Liver (tissue), 9 donors: ENCODE measurements around the gene PTPN22. TPM values are rescaled to one million over a fixed set of nuclear protein-coding genes. Genes with fewer than 3 reads are reported as not detected.

ENCODE experiments used
- DNase-seq: peaks from one replicate; pipeline ENCODE4 v3.0.0-alpha.2; 2017; ENCODE audit warnings: low spot score
- H3K27ac ChIP-seq, 2 donors: one replicate each; pipeline ENCODE4 v1.7.0; 2013; ENCODE audit warnings: inconsistent platforms in 2 of 2, low read length in 2 of 2, control low read depth in 1 of 2, low read depth in 1 of 2, mild to moderate bottlenecking in 1 of 2
- H3K27me3 ChIP-seq, 4 donors: one replicate each; pipeline versions ENCODE4 v1.6.1 to v1.7.0; 2013; ENCODE audit warnings: low read length in 3 of 4, inconsistent platforms in 1 of 4, mild to moderate bottlenecking in 1 of 4, moderate library complexity in 1 of 4; ENCODE audit not compliant: control insufficient read depth in 4 of 4, insufficient read depth in 4 of 4
- H3K36me3 ChIP-seq, 4 donors: one replicate each; pipeline versions ENCODE4 v1.6.1 to v1.7.0; 2013; ENCODE audit warnings: low read length in 3 of 4, mild to moderate bottlenecking in 3 of 4, low read depth in 1 of 4, moderate library complexity in 1 of 4; ENCODE audit not compliant: control insufficient read depth in 4 of 4, insufficient read depth in 3 of 4
- H3K4me1 ChIP-seq, 4 donors: one replicate each; pipeline versions ENCODE4 v1.6.1 to v1.7.0; 2013; ENCODE audit warnings: low read length in 3 of 4, mild to moderate bottlenecking in 3 of 4, moderate library complexity in 1 of 4; ENCODE audit not compliant: control insufficient read depth in 4 of 4, insufficient read depth in 4 of 4
- H3K4me3 ChIP-seq, 3 donors: one replicate each; pipeline versions ENCODE4 v1.6.1 to v1.7.0; 2013; ENCODE audit warnings: low read length in 3 of 3, control low read depth in 1 of 3, low read depth in 1 of 3, mild to moderate bottlenecking in 1 of 3
- H3K9ac ChIP-seq, 2 donors: one replicate each; pipeline ENCODE4 v1.7.0; 2013; ENCODE audit warnings: low read length in 2 of 2, mild to moderate bottlenecking in 2 of 2, moderate library complexity in 2 of 2, control low read depth in 1 of 2, low read depth in 1 of 2
- H3K9me3 ChIP-seq, 4 donors: one replicate each; pipeline versions ENCODE4 v1.6.1 to v1.7.0; 2013; ENCODE audit warnings: low read length in 3 of 4; ENCODE audit not compliant: control insufficient read depth in 4 of 4
- ATF3 ChIP-seq: IDR thresholded peaks from 2 replicates; pipeline ENCODE4 v1.6.1; 2016; ENCODE audit warnings: antibody characterized with exemption
- CTCF ChIP-seq: fragments of 150-350 bp; IDR thresholded peaks from 2 replicates; pipeline ENCODE4 v1.5.1; 2017; ENCODE audit warnings: improper control_type of control experiment, low read depth, low read length; ENCODE audit not compliant: missing input control
- EGR1 ChIP-seq, 2 donors: IDR thresholded peaks; 2 replicates each; pipeline ENCODE4 v1.6.1; 2016 to 2018; ENCODE audit warnings: antibody characterized with exemption in 2 of 2, low read depth in 2 of 2
- FOXA1 ChIP-seq: IDR thresholded peaks from 2 replicates; pipeline ENCODE4 v1.6.1; 2016; ENCODE audit warnings: antibody characterized with exemption
- FOXA2 ChIP-seq: IDR thresholded peaks from 2 replicates; pipeline ENCODE4 v1.6.1; 2016; ENCODE audit warnings: antibody characterized with exemption
- GABPA ChIP-seq, 2 donors: IDR thresholded peaks in 1 of 2; conservative IDR thresholded peaks in 1 of 2; 2 replicates each; pipeline ENCODE4 v1.6.1; 2016; ENCODE audit warnings: antibody characterized with exemption in 2 of 2, mild to moderate bottlenecking in 1 of 2, moderate library complexity in 1 of 2
- HNF4A ChIP-seq, 2 donors: conservative IDR thresholded peaks; 2 replicates each; pipeline ENCODE4 v1.6.1; 2016; ENCODE audit warnings: antibody characterized with exemption in 2 of 2, mild to moderate bottlenecking in 2 of 2
- HNF4G ChIP-seq: IDR thresholded peaks from 2 replicates; pipeline ENCODE4 v1.6.1; 2016; ENCODE audit warnings: antibody characterized with exemption
- JUND ChIP-seq, 2 donors: IDR thresholded peaks; 2 replicates each; pipeline ENCODE4 v1.6.1; 2016; ENCODE audit warnings: antibody characterized with exemption in 2 of 2
- MAX ChIP-seq: IDR thresholded peaks from 2 replicates; pipeline ENCODE4 v1.6.1; 2016; ENCODE audit warnings: antibody characterized with exemption
- NR2F2 ChIP-seq: IDR thresholded peaks from 2 replicates; pipeline ENCODE4 v1.6.1; 2016; ENCODE audit warnings: antibody characterized with exemption
- RAD21 ChIP-seq, 2 donors: IDR thresholded peaks; 2 replicates each; pipeline ENCODE4 v1.6.1; 2016; ENCODE audit warnings: antibody characterized with exemption in 2 of 2, mild to moderate bottlenecking in 2 of 2
- REST ChIP-seq: IDR thresholded peaks from 2 replicates; pipeline ENCODE4 v1.6.1; 2016; ENCODE audit warnings: antibody characterized with exemption, mild to moderate bottlenecking
- RXRA ChIP-seq, 2 donors: IDR thresholded peaks; 2 replicates each; pipeline ENCODE4 v1.6.1; 2017 to 2018; ENCODE audit warnings: antibody characterized with exemption in 2 of 2, mild to moderate bottlenecking in 1 of 2
- SP1 ChIP-seq: IDR thresholded peaks from 2 replicates; pipeline ENCODE4 v1.6.1; 2018; ENCODE audit warnings: antibody characterized with exemption, mild to moderate bottlenecking
- TAF1 ChIP-seq: conservative IDR thresholded peaks from 2 replicates; pipeline ENCODE4 v1.6.1; 2016; ENCODE audit warnings: antibody characterized with exemption, mild to moderate bottlenecking
- YY1 ChIP-seq: IDR thresholded peaks from 2 replicates; pipeline ENCODE4 v1.6.1; 2016; ENCODE audit warnings: antibody characterized with exemption, mild to moderate bottlenecking
- ZBTB33 ChIP-seq: IDR thresholded peaks from 2 replicates; pipeline ENCODE4 v1.6.1; 2016; ENCODE audit warnings: antibody characterized with exemption
- WGBS: extraction: QIAGEN DNeasy Blood & Tissue Kit; methylation state at CpG from one replicate; pipeline ENCODE4 v1.1.7; 2013; 5-methylcytosine and 5-hydroxymethylcytosine counted together
- polyA plus RNA-seq, 2 donors: library from polyadenylated mRNA; stranded (reverse) in 1 of 2; unstranded in 1 of 2; fragments of 200-250 nt in 1 of 2; fragments of >200 nt in 1 of 2; fragmentation: Nextera tagmentation in 1 of 2; extraction: Ambion mirVana in 1 of 2; gene quantifications; one replicate each; pipeline versions ENCODE4 v1.2.1 to v1.2.3, GENCODE V29; 2013 to 2015
- total RNA-seq, 2 donors: library from RNA; depleted of rRNA; stranded (reverse); fragments of >200 nt; gene quantifications; one replicate each; pipeline ENCODE4 v1.2.3, GENCODE V29; 2014
- donor health status: healthy.
- donor health status: healthy.
- donor health status: healthy.
- donor health status: healthy.
- donor health status: healthy.

Gene PTPN22
- total and polyA plus RNA-seq, 4 donors = 0.24 to 1.9 (median 1.0) TPM

- Histone ChIP-seq H3K4me1 (peaks cover 3 to 23% (median 14%) of the 10 kb centered on the region in 4 donors), H3K4me3 (peak within 1 kb of the TSS; percentile 81 to 94 (median 90))
- TF ChIP-seq FOXA1 (peak; percentile 84), RAD21 (IDR thresholded peaks at IDR 0.05) (peak; percentile 57 to 60), TAF1 (peak; percentile 88), RXRA (IDR thresholded peaks at IDR 0.05) (peak; percentile 45 to 57), REST (peak; percentile 90), JUND (IDR thresholded peaks at IDR 0.05) (peak; percentile 36 to 77), GABPA (IDR thresholded peaks at IDR 0.05 in 1 of 2, conservative IDR thresholded peaks at IDR 0.05 in 1 of 2) (peak; percentile 61 to 91), NR2F2 (peak; percentile 28), YY1 (peak; percentile 98), EGR1 (IDR thresholded peaks at IDR 0.05; ENCODE audit: low read depth in 2 of 2) (peak; percentile 73 to 98), HNF4A (conservative IDR thresholded peaks at IDR 0.05) (peak; percentile 26 to 42), ATF3 (no peak), FOXA2 (peak; percentile 48), SP1 (peak; percentile 88), ZBTB33 (peak; percentile 94), HNF4G (no peak), MAX (peak; percentile 93), CTCF (peak; percentile 10)
Measured at GRCh38 chr1:113811888-113812660, 59.4 kb downstream of the PTPN22 start, which contains the start of gene RSBN1. Gene RSBN1 (minus strand): TSS chr1:113812476. CDS start chr1:113812412, 64 bp downstream.

More at GRCh38 chr1:113811888-113812660, 59.4 kb downstream of the PTPN22 start, which contains the start of gene RSBN1:
- peak within 1 kb of the TSS; percentile 91 to 97 for H3K27ac ChIP-seq
- H3K36me3 ChIP-seq = no peaks in the 10 kb centered on the region
- DNase-seq = peak; percentile 98
- no peaks in the 10 kb centered on the region for H3K9me3 ChIP-seq
- H3K9ac ChIP-seq = peak within 1 kb of the TSS; percentile 94 to 96
- no peaks in the 10 kb centered on the region for H3K27me3 ChIP-seq
- under 1% methylated on average over 82 of the region's 82 CpGs for WGBS
